GM18508 (cell line): Measurements from ENCODE around the gene C6orf141.

Source experiments
- ATAC-seq: cut with Tn5 transposase; IDR thresholded peaks from one replicate; pipeline ENCODE4 v1.9.1; 2021; ENCODE audit warnings: moderate number of reproducible peaks; ENCODE audit not compliant: insufficient read depth, unreplicated experiment

The C6orf141 gene

GRCh38 chr6:49550492-49551077, at the start of gene C6orf141:
C6orf141 (plus strand) TSS chr6:49550668; CDS start chr6:49550793, 125 bp downstream.
- no peak for ATAC-seq

GRCh38 chr6:49504666-49505065, 45.8 kb upstream of the C6orf141 start:
- ATAC-seq, result no peak

GRCh38 chr6:49506569-49507111, 43.8 kb upstream of the C6orf141 start:
- ATAC-seq, result no peak

GRCh38 chr6:49509342-49509741, 41.1 kb upstream of the C6orf141 start:
- no peak for ATAC-seq

GRCh38 chr6:49513153-49513989, 37.1 kb upstream of the C6orf141 start:
- ATAC-seq, result no peak

GRCh38 chr6:49514571-49515484, 35.6 kb upstream of the C6orf141 start:
- ATAC-seq, result no peak

- no peak for ATAC-seq
Measured at GRCh38 chr6:49515485-49516146, 34.9 kb upstream of the C6orf141 start.

- no peak for ATAC-seq
Measured at GRCh38 chr6:49516147-49516505, 34.3 kb upstream of the C6orf141 start.

- no peak for ATAC-seq
Measured at GRCh38 chr6:49517919-49518318, 32.5 kb upstream of the C6orf141 start.

- peak; percentile 89 for ATAC-seq
Measured at GRCh38 chr6:49519660-49520059, 30.8 kb upstream of the C6orf141 start.

GRCh38 chr6:49522710-49523593, 27.5 kb upstream of the C6orf141 start:
- no peak for ATAC-seq

- ATAC-seq, result no peak
Measured at GRCh38 chr6:49523901-49524300, 26.6 kb upstream of the C6orf141 start.

- no peak for ATAC-seq
Measured at GRCh38 chr6:49524541-49524940, 25.9 kb upstream of the C6orf141 start.

- no peak for ATAC-seq
Measured at GRCh38 chr6:49526598-49526997, 23.9 kb upstream of the C6orf141 start.

- no peak for ATAC-seq
Measured at GRCh38 chr6:49527320-49527719, 23.1 kb upstream of the C6orf141 start.

- no peak for ATAC-seq
Measured at GRCh38 chr6:49528571-49528970, 21.9 kb upstream of the C6orf141 start.

GRCh38 chr6:49530141-49530776, 20.2 kb upstream of the C6orf141 start:
- ATAC-seq, result no peak

GRCh38 chr6:49531774-49532569, 18.5 kb upstream of the C6orf141 start:
- peak; percentile 93 for ATAC-seq
